GM12874 (cell line): ENCODE data around the gene GPR173.

Experiments used
- CTCF ChIP-seq: IDR thresholded peaks from 2 replicates; pipeline ENCODE4 v1.5.1; 2011; ENCODE audit warnings: low read depth, mild to moderate bottlenecking, control low read depth, low read length, moderate library complexity; ENCODE audit not compliant: insufficient read depth

Gene GPR173

GRCh38 chrX:53078943-53079342 lies 30.4 kb downstream of the GPR173 start:
- no peak for TF ChIP-seq CTCF

- TF ChIP-seq CTCF = no peak
Observed at GRCh38 chrX:53080628-53081580, 32.3 kb downstream of the GPR173 start.

- no peak for TF ChIP-seq CTCF
Observed at GRCh38 chrX:53081925-53082772, 33.6 kb downstream of the GPR173 start, which contains the start of gene TSPYL2. TSS of gene TSPYL2 (plus strand) at chrX:53082367. CDS start at chrX:53082499, 132 bp downstream.

- TF ChIP-seq CTCF = no peak
Observed at GRCh38 chrX:53082773-53083616, 34.4 kb downstream of the GPR173 start.

- TF ChIP-seq CTCF = no peak
Observed at GRCh38 chrX:53084043-53084570, 35.5 kb downstream of the GPR173 start.

GRCh38 chrX:53084863-53085262 lies 36.3 kb downstream of the GPR173 start:
- no peak for TF ChIP-seq CTCF
